Activated CD8-positive, alpha-beta memory T cell treated with anti-CD3 and anti-CD28 coated beads, Interleukin-2, amount 10 ng/mL, durations not matched to agents 7 days and 5 days (primary cell): ENCODE measurements around the gene CDCA3. TPM values are rescaled to one million over a fixed set of nuclear protein-coding genes. Genes with fewer than 3 reads are reported as not detected.
A peak's percentile ranks its signal among the peaks of the same experiment; 100 is the strongest.
"Not testable (repeated sequence)": the region's sequence is repeated elsewhere in the genome, so short reads cannot be mapped to it uniquely, and the experiment has no call there.

Experiments
- ATAC-seq: fragments of 150-1000 bp; cut with Tn5 transposase; one replicate; pipeline ENCODE4 v1.10.0; 2021; ENCODE audit warnings: moderate library complexity
- CTCF ChIA-PET: fragments of 350-600 bp; sonication (Branson Sonifier 250); formaldehyde crosslinking; loops from one replicate; lab custom pipeline; 2021; ENCODE audit warnings: antibody characterized with exemption; lab: Charles Lee
- DNase-seq: peaks from one replicate; pipeline ENCODE4 v3.0.0-alpha.2; 2020
- H3K27ac Mint-ChIP-seq: one replicate; pipeline ENCODE4 v1.8.0; 2021; ENCODE audit warnings: mild to moderate bottlenecking, mixed read lengths
- H3K27me3 Mint-ChIP-seq: one replicate; pipeline ENCODE4 v1.8.0; 2021; ENCODE audit warnings: mixed read lengths
- H3K36me3 Mint-ChIP-seq: one replicate; pipeline ENCODE4 v1.8.0; 2021; ENCODE audit warnings: mild to moderate bottlenecking, mixed read lengths
- H3K4me1 Mint-ChIP-seq: one replicate; pipeline ENCODE4 v1.8.0; 2021; ENCODE audit warnings: mixed read lengths
- H3K4me3 Mint-ChIP-seq: one replicate; pipeline ENCODE4 v1.8.0; 2021; ENCODE audit warnings: mild to moderate bottlenecking, moderate library complexity, mixed read lengths
- H3K9me3 Mint-ChIP-seq: one replicate; pipeline ENCODE4 v1.8.0; 2022; ENCODE audit warnings: low read depth, mixed read lengths
- total RNA-seq, 2 experiments: library from RNA; stranded (reverse); gene quantifications; one replicate each; pipeline ENCODE4 v1.2.3, GENCODE V29; 2021

The CDCA3 gene
- total RNA-seq, 2 experiments from 2014 or later, result 89.1 to 125 TPM

DNA sequence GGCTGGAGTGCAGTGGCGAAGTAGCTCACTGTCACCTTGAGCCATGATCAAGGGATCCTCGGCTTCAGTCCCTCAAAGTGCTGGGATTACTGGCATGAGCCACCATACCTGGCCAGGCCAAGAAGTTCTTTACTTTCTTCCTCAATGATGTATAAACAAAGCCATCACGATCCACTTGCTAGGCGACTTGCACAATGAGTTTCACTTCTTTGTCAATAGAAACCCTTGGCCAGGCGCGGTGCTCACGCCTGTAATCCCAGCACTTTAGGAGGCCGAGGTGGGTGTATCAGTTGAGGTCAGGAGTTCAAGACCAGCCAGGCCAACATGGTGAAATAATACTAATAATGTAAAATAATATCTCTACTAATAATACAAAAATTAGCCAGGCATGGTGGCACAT is 36.4 kb upstream of the CDCA3 start:
- no peak for ATAC-seq
- H3K36me3 Mint-ChIP-seq, result peaks cover 15% of the 10 kb centered on the region
- no peak overlapping the region for H3K27ac Mint-ChIP-seq
- H3K27me3 Mint-ChIP-seq, result no peaks in the 10 kb centered on the region
- no peak for DNase-seq
- H3K9me3 Mint-ChIP-seq, result no peaks in the 10 kb centered on the region
- H3K4me3 Mint-ChIP-seq, result no peak overlapping the region
- CTCF ChIA-PET, result interaction anchor here (0.8 to 1.6 kb wide), 2 partner anchors 15 to 20 kb away, joined by 3 to 7 read pairs; partner anchors contain the start of gene SPSB2
- H3K4me1 Mint-ChIP-seq, result peaks cover 26% of the 10 kb centered on the region

- not testable (repeated sequence) for H3K27ac Mint-ChIP-seq, DNase-seq, H3K27me3 Mint-ChIP-seq, H3K4me3 Mint-ChIP-seq, ATAC-seq, H3K9me3 Mint-ChIP-seq
- H3K4me1 Mint-ChIP-seq, result peaks cover 17% of the 10 kb centered on the region
- H3K36me3 Mint-ChIP-seq, result peaks cover 15% of the 10 kb centered on the region
- CTCF ChIA-PET, result interaction anchor here (1.0 to 1.6 kb wide), 2 partner anchors 14 to 34 kb away, joined by 3 to 7 read pairs; partner anchors contain the start of gene SPSB2
Observed at GRCh38 chr12:6886206-6886999, 35.3 kb upstream of the CDCA3 start.

- CTCF ChIA-PET, result interaction anchor here (0.8 kb wide), 1 partner anchor 12 kb away, joined by 3 read pairs; no protein-coding TSS in a partner anchor
- peaks cover 6% of the 10 kb centered on the region for H3K4me1 Mint-ChIP-seq
Observed at GRCh38 chr12:6884539-6884938, 33.5 kb upstream of the CDCA3 start.

DNA sequence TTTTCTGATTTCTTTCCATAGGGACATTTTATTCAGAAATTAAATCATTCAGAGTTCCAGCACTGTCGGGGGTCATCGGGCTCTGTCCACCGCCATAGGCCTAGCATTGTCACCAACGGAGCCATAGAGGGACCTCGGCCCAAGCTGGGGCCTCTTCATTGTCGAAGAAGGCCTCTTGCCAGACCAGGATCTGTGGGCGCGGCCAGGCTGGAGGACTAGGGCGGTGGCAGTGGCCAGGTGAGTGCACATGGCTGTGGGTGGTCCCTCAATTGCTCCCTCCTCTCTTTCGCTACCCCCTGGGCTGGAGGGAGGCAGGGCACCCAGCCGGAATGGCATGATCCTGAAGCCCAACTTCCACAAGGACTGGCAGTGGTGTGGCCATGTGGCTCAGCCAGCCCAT is 32.6 kb upstream of the CDCA3 start:
- Mint-ChIP-seq H3K27ac (no peak overlapping the region), H3K36me3 (peaks cover 15% of the 10 kb centered on the region), H3K27me3 (no peaks in the 10 kb centered on the region), H3K4me3 (no peak overlapping the region), H3K4me1 (peaks cover 5% of the 10 kb centered on the region), H3K9me3 (no peaks in the 10 kb centered on the region)
- CTCF ChIA-PET, result interaction anchor here (1.1 to 5.2 kb wide), 3 partner anchors 8 to 15 kb away, joined by 4 to 31 read pairs (median 16); partner anchors contain the start of genes SPSB2 and TPI1
- DNase-seq (no peak), ATAC-seq (no peak)

More at GRCh38 chr12:6884539-6884938, 33.5 kb upstream of the CDCA3 start:
- Mint-ChIP-seq H3K27ac (no peak overlapping the region), H3K9me3 (no peaks in the 10 kb centered on the region), H3K36me3 (peaks cover 13% of the 10 kb centered on the region), H3K4me3 (no peak overlapping the region), H3K27me3 (no peaks in the 10 kb centered on the region)
- ATAC-seq (no peak), DNase-seq (no peak)

GRCh38 chr12:6883252-6883651 is 32.2 kb upstream of the CDCA3 start:
- ATAC-seq (no peak), DNase-seq (no peak)
- no peaks in the 10 kb centered on the region for H3K9me3 Mint-ChIP-seq
- CTCF ChIA-PET, result interaction anchor here (0.5 to 5.2 kb wide), 4 partner anchors 8 to 37 kb away, joined by 3 to 31 read pairs (median 10); partner anchors contain the start of genes SPSB2 and TPI1
- peaks cover 1% of the 10 kb centered on the region for H3K4me1 Mint-ChIP-seq
- H3K27me3 Mint-ChIP-seq, result no peaks in the 10 kb centered on the region
- no peak overlapping the region for H3K4me3 Mint-ChIP-seq
- peaks cover 12% of the 10 kb centered on the region for H3K36me3 Mint-ChIP-seq
- no peak overlapping the region for H3K27ac Mint-ChIP-seq

DNA sequence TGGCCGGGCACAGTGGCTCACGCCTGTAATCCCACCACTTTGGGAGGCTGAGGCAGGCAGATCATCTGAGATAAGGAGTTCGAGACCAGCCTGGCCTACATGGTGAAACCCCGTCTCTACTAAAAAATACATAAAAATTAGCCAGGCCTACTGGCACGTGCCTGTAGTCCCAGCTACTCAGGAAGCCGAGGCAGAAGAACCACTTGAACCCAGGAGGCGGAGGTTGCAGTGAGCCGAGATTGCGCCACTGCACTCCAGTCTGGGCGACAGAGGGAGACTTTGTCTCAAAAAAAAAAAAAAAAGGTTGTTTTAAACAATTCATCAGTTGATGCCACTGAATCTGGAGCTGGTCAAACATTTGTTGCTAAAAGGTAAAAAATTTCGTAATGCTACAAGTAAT is 28.7 kb upstream of the CDCA3 start:
- H3K4me1 Mint-ChIP-seq, H3K27ac Mint-ChIP-seq, DNase-seq, H3K27me3 Mint-ChIP-seq, H3K4me3 Mint-ChIP-seq, H3K9me3 Mint-ChIP-seq, ATAC-seq: not testable (repeated sequence)
- CTCF ChIA-PET, result interaction anchor here (0.6 to 5.2 kb wide), 4 partner anchors 9 to 229 kb away, joined by 3 to 31 read pairs (median 4); no protein-coding TSS in a partner anchor
- peaks cover 20% of the 10 kb centered on the region for H3K36me3 Mint-ChIP-seq

DNA sequence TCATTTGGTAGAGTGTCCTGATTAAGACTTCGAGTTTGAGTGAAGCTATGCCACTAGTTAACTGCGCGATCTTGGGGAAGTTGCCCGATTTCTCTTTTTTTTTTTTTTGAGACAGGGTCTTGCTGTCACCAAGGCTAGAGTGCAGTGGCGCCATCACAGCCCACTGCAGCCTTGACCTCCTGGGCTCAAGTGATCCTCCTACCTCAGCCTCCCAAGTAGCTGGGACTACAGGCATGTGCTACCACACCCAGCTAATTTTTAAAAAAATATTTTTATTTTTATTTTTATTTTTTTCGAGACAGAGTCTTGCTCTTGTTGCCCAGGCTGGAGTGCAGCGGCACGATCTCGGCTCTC is 22.9 kb upstream of the CDCA3 start:
- not testable (repeated sequence) for H3K9me3 Mint-ChIP-seq, ATAC-seq, H3K27me3 Mint-ChIP-seq, DNase-seq
- Mint-ChIP-seq H3K4me1 (peaks cover 52% of the 10 kb centered on the region), H3K4me3 (peak overlapping the region; percentile 77), H3K27ac (peak overlapping the region; percentile 77), H3K36me3 (peaks cover 47% of the 10 kb centered on the region)
- CTCF ChIA-PET, result interaction anchor here (1.3 to 7.3 kb wide), 12 partner anchors 8 to 316 kb away, joined by 3 to 90 read pairs (median 10); partner anchors contain the start of genes C12orf57, CDCA3, RNU7-1 and USP5

DNA sequence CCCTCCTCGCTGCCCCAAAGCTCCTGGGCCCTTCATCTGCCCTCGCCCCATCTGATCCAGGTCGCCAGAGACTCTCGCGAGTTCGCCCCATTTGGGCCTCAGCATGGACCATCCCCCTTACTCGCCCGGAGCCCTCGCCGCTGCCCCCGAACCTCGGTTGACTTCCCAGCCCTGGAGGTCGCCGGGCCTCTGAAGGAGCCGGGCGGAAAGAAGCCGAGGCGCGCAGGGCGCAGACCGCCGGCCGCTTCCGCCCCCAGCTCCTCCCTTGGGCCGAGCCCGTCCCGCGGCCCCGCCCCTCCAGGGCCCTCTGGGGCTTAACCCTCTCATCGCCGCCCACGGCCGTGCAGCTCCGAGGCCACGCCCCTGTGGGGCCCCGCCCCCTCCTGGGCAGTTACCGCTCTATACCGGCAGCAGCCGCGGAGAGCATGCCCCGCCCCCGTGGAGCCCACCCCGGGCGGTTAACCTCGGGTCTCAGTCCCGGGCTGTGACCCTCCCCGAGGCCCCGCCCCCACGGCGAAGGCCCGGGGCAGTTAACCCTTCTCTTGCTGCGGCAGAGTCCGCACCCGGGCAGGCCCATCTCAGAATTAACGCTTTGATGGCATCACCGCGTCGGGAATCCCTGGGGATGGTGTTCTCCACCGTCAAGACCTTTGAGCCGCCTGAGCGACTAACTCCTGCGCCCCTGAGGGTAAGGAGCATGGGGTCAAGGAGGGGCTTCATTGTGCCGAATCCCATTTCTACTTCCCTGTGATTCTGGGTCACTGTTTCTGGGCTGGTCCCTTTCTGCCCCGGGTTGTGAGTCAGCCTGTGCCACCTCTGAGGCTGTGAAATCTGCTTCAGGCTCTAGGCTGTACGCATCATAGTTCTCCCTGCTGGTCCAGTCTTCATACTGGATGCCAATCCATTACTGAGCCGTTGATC is 22.3 kb upstream of the CDCA3 start, which contains the start of gene SPSB2:
Gene SPSB2, minus strand, starts transcription at position 210 of the 921 bp plus-strand sequence. CDS start 402 bp downstream, outside the sequence.
- peak; percentile 79 for ATAC-seq
- Mint-ChIP-seq H3K4me1 (peaks cover 58% of the 10 kb centered on the region), H3K4me3 (peak within 1 kb of the TSS; percentile 77), H3K27ac (peak within 1 kb of the TSS; percentile 91), H3K9me3 (no peaks in the 10 kb centered on the region), H3K27me3 (no peaks in the 10 kb centered on the region), H3K36me3 (peaks cover 51% of the 10 kb centered on the region)
- peak; percentile 99 for DNase-seq
- CTCF ChIA-PET, result interaction anchor here (0.5 to 7.3 kb wide), 54 partner anchors 8 to 336 kb away, joined by 3 to 90 read pairs (median 6); partner anchors contain the start of genes C12orf57, C1RL, CDCA3 and COPS7A

GRCh38 chr12:6872073-6873048 is 21.3 kb upstream of the CDCA3 start:
- Mint-ChIP-seq H3K9me3 (no peaks in the 10 kb centered on the region), H3K4me1 (peaks cover 57% of the 10 kb centered on the region), H3K36me3 (peaks cover 55% of the 10 kb centered on the region), H3K4me3 (peak overlapping the region; percentile 77), H3K27me3 (no peaks in the 10 kb centered on the region), H3K27ac (peak overlapping the region; percentile 91)
- ATAC-seq (peak; percentile 32), DNase-seq (peak; percentile 91)
- CTCF ChIA-PET, result interaction anchor here (0.5 to 7.3 kb wide), 63 partner anchors 8 to 337 kb away, joined by 3 to 90 read pairs (median 5); partner anchors contain the start of genes C12orf57, C1RL, CDCA3 and COPS7A

DNA sequence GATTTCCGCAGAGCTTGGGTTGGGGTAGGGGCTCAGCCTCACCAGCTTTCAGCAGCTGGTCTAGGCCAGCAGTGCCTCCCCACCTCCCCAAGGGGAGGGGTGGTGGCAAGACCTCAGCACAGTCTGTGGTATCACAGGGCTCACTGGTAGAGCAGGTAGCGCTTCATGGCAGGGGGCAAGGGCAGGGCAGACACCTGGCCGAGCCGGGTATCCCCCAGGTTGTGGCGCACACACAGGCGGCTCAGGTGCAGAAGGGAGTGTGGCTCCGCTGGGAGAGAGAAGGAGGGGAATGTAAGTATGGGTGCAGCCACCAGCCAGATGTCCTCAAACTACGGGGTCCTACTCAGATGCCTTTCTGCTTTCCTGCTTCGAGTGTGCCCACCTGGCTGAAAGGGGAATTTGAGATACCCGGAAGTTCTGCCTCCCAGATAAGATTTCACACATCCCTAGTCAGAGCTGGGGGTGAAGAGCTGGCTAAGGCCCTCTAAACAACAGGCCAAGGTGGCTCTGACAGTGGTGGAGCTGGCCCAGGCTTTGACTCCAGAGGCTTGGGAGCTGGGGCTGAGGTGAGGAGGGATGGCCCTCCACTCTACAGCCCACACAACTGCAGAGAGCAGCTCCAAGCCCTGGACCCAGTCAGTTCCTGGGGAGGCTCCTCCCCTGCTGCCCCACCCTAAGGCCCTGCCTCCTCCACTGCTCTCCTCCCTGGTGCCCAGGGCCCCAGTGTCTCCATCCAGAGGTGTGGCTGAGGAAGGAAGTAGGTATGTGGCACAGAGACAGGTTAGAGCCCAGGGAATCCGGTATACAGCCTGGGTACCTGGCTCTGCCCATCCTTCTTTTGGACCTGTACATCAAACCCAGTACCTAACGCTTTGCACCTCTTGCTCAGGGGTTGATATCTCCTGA is 20.2 kb upstream of the CDCA3 start:
- Mint-ChIP-seq H3K9me3 (no peaks in the 10 kb centered on the region), H3K4me1 (peaks cover 60% of the 10 kb centered on the region), H3K36me3 (peaks cover 50% of the 10 kb centered on the region), H3K4me3 (peak overlapping the region; percentile 77), H3K27me3 (no peaks in the 10 kb centered on the region), H3K27ac (peak overlapping the region; percentile 91)
- DNase-seq, result peak; percentile 71
- CTCF ChIA-PET, result interaction anchor here (1.1 to 7.3 kb wide), 30 partner anchors 9 to 318 kb away, joined by 3 to 90 read pairs (median 10); partner anchors contain the start of genes C12orf57, CDCA3, COPS7A and LAG3
- ATAC-seq, result peak; percentile 6

DNA sequence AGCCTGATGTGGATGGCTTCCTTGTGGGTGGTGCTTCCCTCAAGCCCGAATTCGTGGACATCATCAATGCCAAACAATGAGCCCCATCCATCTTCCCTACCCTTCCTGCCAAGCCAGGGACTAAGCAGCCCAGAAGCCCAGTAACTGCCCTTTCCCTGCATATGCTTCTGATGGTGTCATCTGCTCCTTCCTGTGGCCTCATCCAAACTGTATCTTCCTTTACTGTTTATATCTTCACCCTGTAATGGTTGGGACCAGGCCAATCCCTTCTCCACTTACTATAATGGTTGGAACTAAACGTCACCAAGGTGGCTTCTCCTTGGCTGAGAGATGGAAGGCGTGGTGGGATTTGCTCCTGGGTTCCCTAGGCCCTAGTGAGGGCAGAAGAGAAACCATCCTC is 19.2 kb upstream of the CDCA3 start:
- CTCF ChIA-PET, result interaction anchor here (0.9 to 7.3 kb wide), 14 partner anchors 10 to 239 kb away, joined by 3 to 90 read pairs (median 8); partner anchors contain the start of genes C12orf57, C1RL, CDCA3 and RNU7-1
- not testable (repeated sequence) for DNase-seq, H3K27me3 Mint-ChIP-seq, H3K9me3 Mint-ChIP-seq, ATAC-seq
- H3K36me3 Mint-ChIP-seq, result peaks cover 50% of the 10 kb centered on the region
- H3K27ac Mint-ChIP-seq, result peak overlapping the region; percentile 41
- peaks cover 57% of the 10 kb centered on the region for H3K4me1 Mint-ChIP-seq
- peak overlapping the region; percentile 98 for H3K4me3 Mint-ChIP-seq
